ENCODE results near the gene MED12L.

DNA sequence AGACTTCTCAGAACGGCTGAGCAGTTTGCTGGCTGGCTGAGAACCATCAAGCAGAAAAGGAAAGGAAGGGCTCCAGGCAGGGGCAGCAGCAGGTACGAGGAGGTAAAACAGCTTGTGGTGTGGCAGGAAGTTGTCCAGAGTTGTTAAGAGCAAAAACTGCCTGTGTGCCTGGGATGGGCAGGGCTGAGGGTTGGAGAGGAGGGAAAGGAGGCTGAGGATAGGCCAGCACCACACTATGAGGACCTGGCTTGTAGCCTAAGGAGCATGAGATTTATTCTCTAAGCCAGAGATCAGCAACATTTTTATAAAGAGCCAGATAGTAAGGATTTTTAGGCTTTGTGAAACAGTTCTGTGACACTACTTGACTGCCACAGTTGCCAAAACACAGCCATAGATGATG, 367.4 kb downstream of the MED12L start:
- no peak for TF ChIP-seq POLR2AphosphoS5 (IDR thresholded peaks at IDR 0.05; ENCODE audit: low read depth)
- TF ChIP-seq, protein P1, sequence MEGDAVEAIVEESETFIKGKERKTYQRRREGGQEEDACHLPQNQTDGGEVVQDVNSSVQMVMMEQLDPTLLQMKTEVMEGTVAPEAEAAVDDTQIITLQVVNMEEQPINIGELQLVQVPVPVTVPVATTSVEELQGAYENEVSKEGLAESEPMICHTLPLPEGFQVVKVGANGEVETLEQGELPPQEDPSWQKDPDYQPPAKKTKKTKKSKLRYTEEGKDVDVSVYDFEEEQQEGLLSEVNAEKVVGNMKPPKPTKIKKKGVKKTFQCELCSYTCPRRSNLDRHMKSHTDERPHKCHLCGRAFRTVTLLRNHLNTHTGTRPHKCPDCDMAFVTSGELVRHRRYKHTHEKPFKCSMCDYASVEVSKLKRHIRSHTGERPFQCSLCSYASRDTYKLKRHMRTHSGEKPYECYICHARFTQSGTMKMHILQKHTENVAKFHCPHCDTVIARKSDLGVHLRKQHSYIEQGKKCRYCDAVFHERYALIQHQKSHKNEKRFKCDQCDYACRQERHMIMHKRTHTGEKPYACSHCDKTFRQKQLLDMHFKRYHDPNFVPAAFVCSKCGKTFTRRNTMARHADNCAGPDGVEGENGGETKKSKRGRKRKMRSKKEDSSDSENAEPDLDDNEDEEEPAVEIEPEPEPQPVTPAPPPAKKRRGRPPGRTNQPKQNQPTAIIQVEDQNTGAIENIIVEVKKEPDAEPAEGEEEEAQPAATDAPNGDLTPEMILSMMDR (IDR thresholded peaks at IDR 0.05; ENCODE audit: insufficient read depth, low read length) = no peak
